HL-60/S4 treated with retinoic acid at 250 ng/mL for 4 days and 3 days (cell line): ENCODE measurements around the gene LEFTY1.
"Not testable (repeated sequence)": the region's sequence is repeated elsewhere in the genome, so short reads cannot be mapped to it uniquely, and the experiment has no call there.

Source experiments
- in situ Hi-C: fragments of 300-500 bp; cut with MboI; formaldehyde crosslinking; loops from 2 replicates; pipeline ENCODE4 v1.7.0; 2022; ENCODE audit warnings: low sequenced_read_pairs

The LEFTY1 gene

GRCh38 chr1:225889743-225890142 is 797 bp upstream of the LEFTY1 start:
- in situ Hi-C loops = no loop called here

GRCh38 chr1:225888289-225888897 is 553 bp downstream of the LEFTY1 start:
- in situ Hi-C loops = no loop called here

DNA sequence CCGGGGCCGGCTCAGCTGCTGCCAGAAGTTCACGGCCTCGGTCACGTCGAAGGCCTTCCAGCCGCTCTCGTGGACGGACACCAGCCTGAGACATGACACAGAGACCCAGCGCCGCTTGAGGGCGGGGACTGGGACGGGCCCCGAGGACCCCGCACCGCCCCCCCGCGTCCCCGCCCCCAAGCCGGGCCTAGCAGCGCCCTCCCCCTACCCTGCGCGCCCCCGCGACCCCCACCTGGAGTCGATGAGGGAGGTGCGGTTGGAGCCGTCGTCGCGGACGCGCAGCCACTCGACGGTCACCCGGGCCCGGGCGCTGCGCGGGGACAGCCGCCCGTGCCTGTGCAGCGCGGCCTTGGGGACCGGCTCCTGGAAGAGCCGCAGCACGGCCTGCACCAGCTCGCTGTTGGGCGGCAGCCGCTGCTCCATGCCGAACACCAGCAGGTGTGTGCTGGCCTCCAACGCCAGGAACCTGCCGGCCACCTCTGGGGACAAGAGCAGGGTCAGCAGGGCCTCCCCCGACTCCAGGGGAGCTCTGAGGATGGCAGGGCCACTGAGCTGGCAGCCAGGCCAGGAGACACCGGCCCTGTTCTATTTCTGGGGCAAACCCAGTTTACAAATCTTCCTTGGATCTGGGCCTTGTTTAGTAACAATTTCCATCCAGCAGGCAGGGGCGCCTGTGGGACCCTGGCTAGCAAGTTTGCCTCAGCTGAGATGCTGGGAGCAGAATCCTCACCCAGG is 1.2 kb downstream of the LEFTY1 start:
- in situ Hi-C loops = not testable (repeated sequence)

- in situ Hi-C loops = no loop called here
Observed at GRCh38 chr1:225887030-225887314, 2.0 kb downstream of the LEFTY1 start.

DNA sequence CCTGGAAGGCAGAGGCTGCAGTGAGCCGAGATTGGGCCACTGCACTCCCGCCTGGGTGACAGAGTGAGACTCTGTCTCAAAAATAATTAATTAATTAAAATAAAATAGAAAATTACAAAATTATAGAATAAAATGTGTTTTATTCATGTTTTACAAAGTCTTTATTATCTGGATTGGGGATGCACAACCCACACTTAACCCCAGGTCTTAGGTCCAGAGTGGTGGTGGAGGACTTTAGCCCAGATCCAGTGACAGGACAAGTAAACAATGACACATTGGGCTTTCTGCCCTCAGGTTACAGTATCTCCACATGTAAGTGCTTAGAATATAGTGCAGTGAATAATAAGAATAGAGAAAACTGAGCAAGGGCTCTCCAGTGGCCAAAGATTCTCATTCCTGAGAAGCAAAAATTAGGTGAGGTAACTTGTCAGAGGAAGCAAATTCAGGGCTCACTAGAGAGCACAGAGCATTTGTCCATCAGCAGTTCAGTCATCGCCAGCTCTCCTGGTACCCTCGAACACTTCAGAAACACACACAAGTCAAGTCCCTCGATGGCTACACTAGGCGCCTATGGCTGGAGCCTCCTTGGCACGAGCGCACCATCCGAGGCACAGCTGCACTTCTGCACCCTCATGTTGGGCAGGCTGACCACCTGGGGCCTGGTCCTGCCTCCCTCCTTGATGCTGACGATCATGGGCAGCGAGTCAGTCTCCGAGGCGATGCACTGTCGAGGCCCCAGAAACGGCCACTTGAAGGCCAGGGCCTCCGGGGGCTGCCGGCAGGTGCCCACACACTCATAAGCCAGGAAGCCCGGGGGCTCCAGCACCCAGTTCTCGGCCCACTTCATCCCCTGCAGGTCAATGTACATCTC is 2.6 kb downstream of the LEFTY1 start:
- in situ Hi-C loops = no loop called here

DNA sequence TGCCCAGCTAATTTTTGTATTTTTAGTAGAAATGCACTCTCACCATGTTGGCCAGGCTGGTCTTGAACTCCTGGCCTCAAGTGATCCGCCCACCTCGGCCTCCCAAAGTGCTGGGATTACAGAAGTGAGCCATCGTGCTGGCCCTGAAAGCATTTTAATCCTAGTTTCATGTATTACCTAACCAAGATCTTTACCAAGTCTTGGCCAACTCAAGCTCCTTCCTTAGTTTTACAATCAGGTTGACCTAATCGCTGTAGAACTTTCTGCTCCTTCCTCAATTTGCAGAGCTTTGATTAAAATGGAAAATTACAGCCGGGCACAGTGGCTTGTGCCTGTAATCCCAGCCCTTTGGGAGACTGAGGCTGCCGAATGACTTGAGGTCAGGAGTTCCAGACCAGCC is 3.6 kb downstream of the LEFTY1 start:
- in situ Hi-C loops = no loop called here

DNA sequence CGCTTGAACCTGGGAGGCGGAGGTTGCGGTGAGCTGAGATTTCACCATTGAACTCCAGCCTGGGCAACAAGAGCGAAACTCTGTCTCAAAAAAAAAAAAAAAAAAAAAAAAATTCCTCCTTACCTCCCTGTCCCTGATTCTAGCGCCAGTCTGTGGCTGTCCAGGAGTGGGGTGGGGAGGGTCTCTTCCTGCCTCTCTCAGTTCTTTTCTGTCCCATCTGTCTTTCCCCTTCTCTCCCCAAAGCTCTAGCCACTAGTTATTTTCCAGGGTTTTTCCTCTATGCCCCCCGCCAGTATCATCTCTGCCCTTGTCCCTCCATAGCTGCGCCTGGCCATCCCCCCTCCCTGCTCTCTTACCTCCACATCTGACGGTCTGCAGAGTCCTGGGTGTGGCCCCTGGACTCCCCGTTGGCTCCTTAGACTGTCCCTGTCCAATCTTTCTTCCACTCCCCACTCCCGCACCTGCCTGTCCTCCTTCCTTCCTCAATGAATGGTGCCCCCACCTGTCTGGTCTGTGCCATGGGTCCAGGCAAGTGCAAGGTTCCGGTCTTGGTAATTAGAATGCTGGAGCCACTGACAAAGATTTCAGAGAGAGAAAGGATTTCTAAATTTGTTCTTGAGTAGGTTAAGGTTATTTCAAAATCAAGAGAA is 5.2 kb downstream of the LEFTY1 start:
- in situ Hi-C loops = no loop called here

- in situ Hi-C loops = no loop called here
Observed at GRCh38 chr1:225882694-225883615, 6.0 kb downstream of the LEFTY1 start.

GRCh38 chr1:225881959-225882693 is 6.8 kb downstream of the LEFTY1 start, which contains the start of gene TMEM63A:
Gene TMEM63A, minus strand, starts transcription at chr1:225882380. Its CDS starts 4,800 bp downstream, at chr1:225877580.
- in situ Hi-C loops = no loop called here

- in situ Hi-C loops = no loop called here
Observed at GRCh38 chr1:225881081-225881958, 7.6 kb downstream of the LEFTY1 start.

DNA sequence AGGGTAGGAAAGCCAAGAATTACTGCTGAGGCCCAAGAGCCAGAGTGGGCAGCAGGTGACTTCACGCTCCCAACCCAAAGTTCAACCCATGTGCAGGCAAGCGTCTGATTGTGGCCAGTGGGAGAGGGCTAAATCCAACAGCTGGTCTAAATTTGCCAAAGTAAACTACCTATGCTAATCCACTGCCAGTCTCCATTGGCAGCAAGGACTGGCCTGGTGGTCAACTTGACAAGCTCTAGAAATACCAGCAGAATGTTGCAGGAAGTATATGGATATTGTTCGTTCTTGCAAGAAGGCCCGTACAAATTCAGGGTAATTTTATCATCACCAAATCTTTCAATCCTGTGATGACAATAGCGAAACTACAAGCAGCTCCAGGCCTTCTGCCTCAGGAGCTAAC is 8.3 kb downstream of the LEFTY1 start:
- in situ Hi-C loops = no loop called here

DNA sequence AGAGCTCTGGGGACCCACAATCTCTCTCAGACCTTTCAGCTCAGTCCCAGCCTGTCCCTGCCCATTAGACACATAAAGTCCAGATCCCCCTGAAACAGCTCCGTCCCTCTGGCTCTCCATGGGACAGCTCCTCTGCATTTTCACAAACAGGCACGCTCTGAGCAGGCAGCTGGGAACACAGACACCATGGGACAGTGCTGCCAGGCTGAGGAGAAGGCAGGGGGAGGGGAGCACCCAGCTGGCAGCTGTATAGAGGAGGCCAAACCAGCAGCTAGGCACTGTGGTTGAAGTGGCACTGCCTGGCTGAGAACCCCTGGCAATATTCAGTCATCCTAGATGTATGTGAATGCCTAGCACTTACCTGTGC is 8.7 kb downstream of the LEFTY1 start:
- in situ Hi-C loops = no loop called here

GRCh38 chr1:225879521-225880221 is 9.3 kb downstream of the LEFTY1 start:
- in situ Hi-C loops = no loop called here

DNA sequence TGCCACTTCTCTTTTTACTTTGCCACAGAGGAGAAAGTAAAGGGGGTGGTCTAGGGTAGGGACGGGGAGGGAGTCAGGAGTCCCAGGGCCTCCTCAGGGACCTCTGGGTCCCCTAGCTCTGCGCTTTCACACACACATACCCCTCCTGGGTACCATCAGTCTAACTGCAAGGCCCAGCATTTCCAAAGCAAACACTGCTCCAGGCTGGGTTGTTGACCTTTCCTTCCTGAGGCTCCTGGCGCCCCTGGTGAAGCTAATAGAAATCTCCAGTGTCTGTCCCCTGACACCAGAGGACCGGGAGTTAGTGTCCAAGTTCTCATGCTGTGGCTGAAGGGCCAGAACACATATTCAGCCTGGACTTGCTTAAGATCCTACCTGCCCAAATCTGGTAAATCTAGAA is 10.7 kb downstream of the LEFTY1 start:
- in situ Hi-C loops = no loop called here

- in situ Hi-C loops = no loop called here
Observed at GRCh38 chr1:225877580-225877979, 11.4 kb downstream of the LEFTY1 start.

DNA sequence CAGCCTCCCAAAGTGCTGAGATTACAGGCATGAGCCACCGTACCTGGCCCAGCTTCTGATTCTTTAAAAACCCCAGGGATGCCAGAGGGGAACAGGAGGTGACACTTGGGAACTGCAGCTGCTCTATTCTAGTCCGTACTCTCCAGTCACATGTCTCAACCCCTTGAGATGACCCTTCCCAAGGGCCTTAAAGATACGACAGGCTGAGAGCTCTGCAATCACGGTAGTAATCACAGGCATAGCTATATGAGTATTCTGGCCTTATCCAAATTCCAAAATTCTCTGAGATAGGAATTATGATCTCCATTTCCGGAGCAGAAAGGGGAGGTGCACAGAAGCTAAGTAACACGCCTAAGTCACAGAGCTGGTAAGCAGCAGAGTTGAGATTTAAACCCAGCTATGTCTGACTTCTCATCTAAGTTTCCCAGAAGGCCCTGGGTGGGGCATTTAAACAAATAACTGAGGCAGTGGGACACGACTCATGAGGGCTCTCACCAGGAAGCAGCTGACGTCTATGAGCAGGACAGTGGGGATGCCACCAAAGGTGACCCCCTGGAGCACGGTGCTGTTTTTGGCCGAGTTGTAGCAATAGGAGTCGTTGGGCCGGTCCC is 11.9 kb downstream of the LEFTY1 start:
- in situ Hi-C loops = no loop called here

DNA sequence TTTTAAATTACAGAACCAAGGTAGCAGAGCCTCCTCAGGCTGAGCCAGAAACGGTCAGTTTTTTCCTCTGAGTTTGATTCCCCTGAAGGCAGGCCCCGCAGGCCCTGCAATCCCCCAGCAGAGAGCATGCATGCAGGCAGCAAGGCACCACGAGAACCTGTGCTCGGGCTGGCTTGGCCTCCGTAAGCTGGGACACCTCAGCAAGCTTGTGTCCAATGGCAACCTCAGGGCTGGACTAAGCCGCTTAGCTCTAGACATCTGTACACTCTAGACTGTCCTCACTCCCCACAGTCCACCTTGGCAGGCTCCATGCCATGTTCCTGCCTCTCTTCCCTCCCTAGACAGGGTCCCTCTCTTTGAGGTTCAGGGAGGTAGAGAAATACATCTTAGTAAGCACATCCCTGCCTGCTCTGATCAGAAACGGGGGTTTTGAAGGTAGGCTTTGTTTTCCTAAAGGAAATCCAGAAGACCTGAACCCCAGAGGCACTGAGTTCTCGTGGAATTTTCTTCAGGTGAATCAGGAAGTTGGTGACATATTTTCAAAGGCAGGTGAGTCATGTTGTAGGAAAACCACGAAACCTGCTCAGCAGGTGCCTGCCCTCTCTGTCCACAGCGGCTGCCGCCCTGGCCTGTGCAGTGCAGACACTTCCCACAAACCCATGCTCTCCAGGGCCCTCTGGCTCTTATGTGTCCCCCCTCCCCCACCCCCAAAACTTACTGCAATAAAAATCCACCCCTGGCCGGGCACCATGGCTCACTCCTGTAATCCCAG is 13.7 kb downstream of the LEFTY1 start:
- in situ Hi-C loops = no loop called here
